Bone marrow (tissue), 2 donors: Measurements from ENCODE around the gene HSBP1L1.
"Not testable (repeated sequence)": the region's sequence is repeated elsewhere in the genome, so short reads cannot be mapped to it uniquely, and the experiment has no call there.

Experiments used
- DNase-seq, 2 donors: peaks; one replicate each; lab custom pipeline; 2025; lab: John Stamatoyannopoulos, UW

The HSBP1L1 gene

GRCh38 chr18:79945118-79946042, 19.1 kb upstream of the HSBP1L1 start:
- no peak for DNase-seq

DNA sequence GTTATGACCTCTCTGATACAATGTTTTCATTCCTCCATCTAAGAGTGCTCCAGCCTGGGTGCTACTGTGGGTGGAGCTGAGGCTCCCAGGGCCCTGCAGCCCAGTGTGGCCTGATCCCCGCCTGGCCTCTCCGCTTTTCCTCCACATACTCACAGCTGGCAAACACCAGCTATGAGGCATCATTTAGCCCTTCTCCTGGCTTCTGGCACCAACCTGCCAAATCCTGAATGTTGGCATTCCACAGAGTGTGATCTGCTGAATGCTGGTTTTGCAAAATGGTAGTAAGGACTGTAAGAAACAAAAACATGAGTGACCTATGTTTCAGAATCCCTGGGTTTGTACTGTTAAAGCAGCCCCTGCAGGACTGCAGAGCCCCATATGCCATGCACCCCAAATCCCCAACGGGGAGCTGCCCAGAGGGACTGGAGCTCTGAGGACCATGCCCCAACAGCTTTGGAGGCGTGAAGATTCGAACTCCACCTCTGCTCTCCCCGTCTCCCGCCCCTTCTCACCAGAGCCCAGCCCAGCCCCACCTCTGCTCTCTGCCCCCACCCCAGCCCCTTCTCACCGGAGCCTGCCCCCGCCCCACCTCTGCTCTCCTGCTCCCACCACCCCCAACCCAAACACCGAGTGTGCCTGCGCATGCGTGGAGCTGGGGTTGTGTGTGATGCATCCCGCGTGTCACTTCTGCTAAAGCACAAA, 17.2 kb upstream of the HSBP1L1 start:
- DNase-seq, result no peak

- no peak for DNase-seq
Measured at GRCh38 chr18:79947881-79948610, 16.4 kb upstream of the HSBP1L1 start.

- DNase-seq, result no peak
Measured at GRCh38 chr18:79948719-79949411, 15.6 kb upstream of the HSBP1L1 start.

DNA sequence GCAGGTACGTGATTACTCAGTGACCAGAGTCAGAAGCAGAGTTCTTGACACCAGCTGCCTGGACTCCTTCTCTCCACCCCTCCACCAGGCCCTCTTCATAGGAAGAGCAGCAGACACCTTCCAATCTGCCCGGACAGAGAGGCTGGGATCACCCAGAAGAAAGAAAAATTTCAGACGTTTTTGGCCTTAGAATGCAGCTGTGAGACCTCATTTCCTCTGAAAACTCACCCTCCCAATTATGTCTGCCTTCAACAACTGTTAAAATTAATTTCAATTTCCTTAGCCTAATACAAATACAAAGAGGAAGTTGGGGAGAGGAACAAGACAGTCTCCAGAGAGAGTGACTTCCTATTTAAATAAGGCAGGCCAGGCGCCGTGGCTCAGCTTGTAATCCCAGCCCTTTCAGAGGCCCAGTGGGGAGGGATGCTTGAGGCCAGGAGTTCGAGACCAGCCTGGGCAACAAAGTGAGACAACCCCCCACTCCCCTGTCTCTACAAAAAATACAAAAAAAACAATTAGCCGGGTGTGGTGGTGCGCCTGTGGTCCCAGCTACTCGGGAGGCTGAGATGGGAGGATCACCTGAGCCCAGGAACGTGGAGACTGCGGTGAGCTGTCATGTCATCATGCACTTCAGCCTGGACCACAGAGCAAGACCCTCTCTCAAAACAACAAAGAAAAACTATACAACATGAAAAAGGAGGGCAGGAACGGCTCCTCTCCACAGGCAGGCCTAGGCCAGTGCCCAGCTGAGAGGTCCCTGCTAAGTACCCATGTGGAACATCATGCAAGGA, 14.6 kb upstream of the HSBP1L1 start:
- peak; percentile 20 to 77 for DNase-seq

- no peak for DNase-seq
Measured at GRCh38 chr18:79950515-79951341, 13.7 kb upstream of the HSBP1L1 start.

- DNase-seq, result peak; percentile 18 to 86
Measured at GRCh38 chr18:79951545-79952455, 12.6 kb upstream of the HSBP1L1 start, which contains the start of gene SLC66A2. Gene SLC66A2 (minus strand): TSS chr18:79951653. CDS start chr18:79950926, 727 bp downstream.

- DNase-seq, result no peak
Measured at GRCh38 chr18:79952456-79952995, 11.9 kb upstream of the HSBP1L1 start.

GRCh38 chr18:79952996-79953559, 11.4 kb upstream of the HSBP1L1 start:
- no peak for DNase-seq

GRCh38 chr18:79953971-79954651, 10.3 kb upstream of the HSBP1L1 start:
- DNase-seq, result no peak

DNA sequence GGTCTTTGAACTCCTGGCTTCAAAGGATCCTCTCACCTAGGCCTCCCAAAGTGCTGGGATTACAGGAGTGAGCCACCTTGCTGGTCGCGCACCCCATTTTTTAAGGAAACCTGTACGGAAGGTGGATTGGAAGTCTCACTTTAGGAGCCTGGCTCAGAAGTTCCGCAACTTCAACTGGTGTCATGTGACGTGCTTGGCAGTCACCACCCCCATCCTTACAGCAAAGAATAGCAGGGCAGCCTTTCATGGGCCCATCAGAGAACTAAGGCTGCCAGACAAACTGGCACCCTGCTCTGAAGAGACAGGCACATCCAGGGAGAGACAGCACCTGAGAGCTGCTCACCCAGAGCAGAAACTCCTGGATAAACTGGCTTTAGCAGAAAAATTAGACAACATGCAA, 9.7 kb upstream of the HSBP1L1 start:
- DNase-seq, result no peak

GRCh38 chr18:79955302-79956075, 9.0 kb upstream of the HSBP1L1 start:
- DNase-seq, result no peak

GRCh38 chr18:79956276-79956675, 8.2 kb upstream of the HSBP1L1 start:
- DNase-seq, result no peak

GRCh38 chr18:79958981-79959380, 5.5 kb upstream of the HSBP1L1 start:
- no peak for DNase-seq

GRCh38 chr18:79960161-79960801, 4.2 kb upstream of the HSBP1L1 start:
- not testable (repeated sequence) for DNase-seq

- no peak for DNase-seq
Measured at GRCh38 chr18:79960921-79961526, 3.4 kb upstream of the HSBP1L1 start.
